HCT116 (cell line): ENCODE data around the gene KLHL10.
A peak's percentile ranks its signal among the peaks of the same experiment; 100 is the strongest.

Experiments used
- ELF1 ChIP-seq: IDR thresholded peaks from 2 replicates; pipeline ENCODE4 v1.6.1; 2012; ENCODE audit warnings: low read depth, borderline replicate concordance
- RAD21 ChIP-seq: IDR thresholded peaks from 2 replicates; pipeline ENCODE4 v1.6.1; 2012; ENCODE audit warnings: low read depth, mild to moderate bottlenecking
- TF ChIP-seq, protein P1 (sequence below): IDR thresholded peaks from 2 replicates; pipeline ENCODE4 v1.6.1; 2012

DNA sequence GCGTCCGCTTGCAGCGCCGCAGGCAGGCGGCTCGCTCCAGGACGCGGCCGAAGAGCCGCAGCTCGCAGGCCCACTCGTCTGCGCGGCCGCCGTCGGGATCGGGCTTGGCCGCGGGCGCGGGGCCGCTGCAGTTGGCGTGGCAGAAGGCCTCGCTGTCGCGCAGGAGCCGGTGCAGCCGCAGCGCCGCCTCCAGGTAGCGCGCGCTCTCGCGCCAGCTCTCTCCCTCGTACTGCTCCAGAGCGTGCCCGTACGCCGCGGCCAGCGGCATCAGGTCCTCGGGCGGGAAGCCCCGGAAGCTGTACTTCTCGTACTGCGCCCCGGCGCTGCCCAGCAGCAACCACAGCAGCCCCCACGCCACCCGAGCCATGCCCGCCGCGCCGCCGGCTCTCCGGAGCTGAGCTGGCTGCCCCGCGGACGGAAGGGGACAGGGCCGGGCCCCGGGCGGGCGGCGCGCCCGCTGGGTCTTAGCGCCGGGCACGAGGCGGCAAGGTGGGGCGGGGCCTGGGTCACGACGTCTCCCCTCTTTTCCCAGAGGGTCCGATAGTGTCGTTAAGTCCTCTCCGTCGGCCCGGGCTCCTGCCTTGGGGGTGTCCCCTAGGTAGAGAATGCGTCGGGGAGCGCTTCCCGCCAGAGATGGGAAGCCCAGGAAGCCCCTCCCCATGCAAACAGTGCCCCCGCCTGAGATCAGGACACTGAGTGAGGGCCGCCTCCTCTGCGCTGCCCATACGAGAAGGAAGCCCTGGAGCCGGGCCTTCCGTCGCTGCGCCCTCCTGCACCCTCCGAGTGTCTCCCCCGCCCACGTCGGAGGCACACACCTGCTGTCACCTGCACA, 25.9 kb upstream of the KLHL10 start, which contains the start of gene P3H4:
- TF ChIP-seq RAD21 (no peak; the same call in 1 of the 2 replicates), ELF1 (no peak)
- TF ChIP-seq, protein P1, sequence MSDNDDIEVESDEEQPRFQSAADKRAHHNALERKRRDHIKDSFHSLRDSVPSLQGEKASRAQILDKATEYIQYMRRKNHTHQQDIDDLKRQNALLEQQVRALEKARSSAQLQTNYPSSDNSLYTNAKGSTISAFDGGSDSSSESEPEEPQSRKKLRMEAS: peak; percentile 92
